Head of caudate nucleus (tissue), 42 donors: ENCODE results near the gene SMIM29.

Experiments used
- DNase-seq, 42 donors: peaks; one replicate each; pipeline versions ENCODE4 v3.0.0 to v3.0.0-alpha.2; 2020 to 2021; ENCODE audit warnings: mixed read lengths in 7 of 42
- intact Hi-C: fragments of 100-400 bp; cut with DNase I; formaldehyde crosslinking; loops from one replicate; pipeline ENCODE4 v1.15.0; 2022

SMIM29 gene

DNA sequence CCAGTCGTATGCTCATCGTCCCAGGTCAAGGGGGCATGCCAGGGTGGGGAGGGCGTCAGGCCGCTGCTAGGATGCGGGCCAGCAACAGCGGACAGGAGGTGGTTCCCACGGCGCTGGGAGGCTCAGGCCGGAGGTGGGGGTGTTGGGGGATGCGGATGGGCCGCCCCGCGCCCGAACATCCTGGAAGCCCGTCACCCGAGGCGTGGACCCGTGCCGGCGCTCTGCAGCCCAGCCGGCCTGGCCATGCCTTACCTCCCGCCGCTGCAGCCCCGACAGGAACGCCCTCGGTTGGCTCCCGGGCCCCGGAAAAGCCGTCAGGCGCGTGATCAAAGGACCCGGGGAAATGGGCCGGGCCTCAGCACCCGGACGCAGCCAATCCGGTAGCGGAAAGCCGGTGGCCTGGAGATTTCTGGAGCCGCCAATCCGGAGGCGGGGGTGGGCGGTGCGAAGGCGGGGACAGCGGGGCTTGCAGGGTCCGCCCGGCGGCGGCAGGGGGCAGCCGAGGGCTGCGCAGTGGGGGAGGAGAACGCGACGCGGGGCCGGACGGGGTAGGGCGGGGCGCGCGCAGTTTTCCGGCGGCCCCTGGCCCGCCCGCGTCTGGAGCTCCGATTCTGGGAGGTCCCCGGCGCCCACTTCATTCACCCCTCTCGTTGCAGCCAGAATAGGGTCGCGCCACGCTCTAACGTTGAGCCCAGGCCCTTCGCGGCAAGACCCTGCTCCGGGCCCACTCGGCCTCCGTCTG lies at the start of gene SMIM29:
Gene SMIM29, minus strand, starts transcription at position 280 of the 742 bp plus-strand sequence. CDS start 1,215 bp downstream, outside the sequence.
- DNase-seq: peak; percentile 92 to 99 (median 98)
- intact Hi-C loops: loop anchor here (1.0 to 5.0 kb wide), 3 partner anchors 25 to 168 kb away; partner anchors contain the start of gene NUDT3

DNA sequence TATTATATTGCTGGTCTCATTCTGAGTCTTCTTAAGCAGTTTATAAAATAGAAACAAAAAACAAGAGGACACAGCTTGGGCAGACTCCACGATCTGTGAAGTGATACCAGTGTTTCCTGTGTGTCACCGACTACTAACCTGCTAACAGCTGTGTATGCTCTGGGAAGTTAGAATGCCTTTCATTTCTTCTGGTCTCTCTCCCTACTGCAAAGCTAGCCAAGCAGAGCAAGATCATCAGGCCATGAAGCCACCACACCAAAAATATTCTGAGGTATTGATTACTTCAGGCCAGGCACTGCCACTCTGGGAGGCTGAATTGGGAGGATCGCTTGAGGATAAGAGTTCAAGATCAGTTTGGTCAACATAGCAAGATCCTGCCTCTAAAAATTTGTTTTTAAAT lies 46.9 kb upstream of the SMIM29 start:
- no peak for DNase-seq
- intact Hi-C loops: no loop called here

DNA sequence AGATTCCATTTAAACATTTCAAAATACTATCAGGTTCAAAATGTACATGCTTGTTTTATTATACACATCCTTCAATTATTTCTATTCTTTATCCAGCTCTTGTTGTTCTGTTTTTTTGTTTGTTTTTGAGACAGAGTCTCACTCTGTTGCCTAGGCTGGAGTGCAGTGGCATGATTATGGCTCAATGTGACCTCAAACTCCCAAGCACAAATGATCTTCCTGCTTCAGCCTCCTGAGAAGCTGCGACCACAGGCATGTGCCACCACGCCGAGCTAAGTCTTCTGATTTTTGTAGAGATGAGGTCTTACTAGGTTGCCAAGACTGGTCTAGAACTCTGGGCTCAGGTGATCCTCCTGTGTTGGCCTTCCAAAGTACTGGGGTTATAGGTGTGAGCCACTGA lies 44.1 kb upstream of the SMIM29 start:
- intact Hi-C loops: no loop called here
- DNase-seq: no peak

DNA sequence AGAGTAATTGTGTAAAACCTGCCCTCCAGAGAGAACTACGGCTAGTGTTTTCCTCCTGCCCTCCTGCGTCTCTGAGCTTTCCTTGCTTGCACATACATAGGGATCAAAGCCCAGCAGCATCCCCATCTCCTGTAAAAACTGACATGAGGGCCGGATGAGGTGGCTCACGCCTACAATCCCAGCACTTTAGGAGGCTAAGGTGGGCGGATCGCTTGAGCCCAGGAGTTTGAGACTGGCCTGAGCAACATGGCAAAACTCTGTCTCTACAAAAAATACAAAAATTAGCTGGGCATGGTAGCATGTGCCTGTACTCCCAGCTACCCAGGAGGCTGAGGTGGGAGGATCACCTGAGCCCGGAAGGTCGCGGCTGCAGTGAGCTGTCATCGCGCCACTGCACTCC lies 40.3 kb upstream of the SMIM29 start:
- DNase-seq: no peak
- intact Hi-C loops: loop anchor here (10.0 kb wide), 1 partner anchor 106 kb away; the partner anchor contains the start of gene NUDT3

DNA sequence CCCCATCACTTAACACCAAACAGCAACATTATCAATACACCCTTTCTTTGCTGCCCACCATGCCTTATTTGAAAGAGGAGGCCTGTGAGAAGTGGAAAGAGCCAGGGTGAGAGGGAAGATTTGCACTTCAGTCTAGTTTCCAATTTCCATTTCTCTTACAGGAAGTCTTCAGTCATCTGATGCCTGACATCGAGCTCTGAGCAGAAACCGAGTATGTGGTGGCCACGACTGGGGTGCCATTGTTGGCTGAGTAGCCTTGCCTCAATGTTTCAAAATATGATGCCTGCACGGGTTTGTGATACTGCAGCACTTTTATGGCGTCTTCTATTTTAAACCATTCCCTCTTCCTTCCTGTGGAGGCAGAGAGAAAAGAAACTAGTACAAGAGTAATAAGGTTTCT lies 39.8 kb upstream of the SMIM29 start:
- intact Hi-C loops: loop anchor here (10.0 kb wide), 1 partner anchor 106 kb away; the partner anchor contains the start of gene NUDT3

DNA sequence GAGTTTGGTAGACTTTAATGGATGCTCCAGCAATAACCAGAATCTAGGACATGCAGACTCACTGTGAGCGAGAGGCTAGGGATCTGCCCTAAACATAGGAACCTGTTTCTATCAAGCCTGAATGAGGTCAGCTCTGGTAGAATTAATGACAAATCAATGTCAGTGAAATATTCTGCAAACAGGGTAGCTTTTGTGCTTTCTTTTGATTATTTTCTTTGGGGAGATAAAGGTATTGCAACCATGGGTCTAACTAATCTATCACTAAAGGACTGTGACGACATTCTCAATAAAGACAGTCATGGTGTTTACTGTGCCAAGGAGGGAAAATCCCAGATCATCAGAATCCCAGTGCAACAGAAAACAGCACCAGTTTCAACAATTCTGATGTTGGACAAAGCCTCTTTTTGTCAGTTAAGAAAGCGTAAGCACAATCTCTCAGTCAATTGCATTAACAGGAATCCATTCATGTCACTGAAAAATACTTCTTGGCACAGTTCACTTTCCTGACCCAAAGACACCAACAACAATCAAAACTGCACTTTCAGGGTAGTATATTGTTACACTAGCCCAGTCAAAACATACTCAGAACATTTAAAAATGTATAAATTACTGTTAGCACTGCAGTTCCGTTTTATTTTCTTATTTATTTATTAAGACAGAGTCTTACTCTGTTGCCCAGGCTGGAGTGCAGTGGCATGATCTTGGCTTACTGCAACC lies 36.8 kb upstream of the SMIM29 start:
- intact Hi-C loops: loop anchor here (10.0 kb wide), 1 partner anchor 109 kb away; the partner anchor contains the start of gene NUDT3
- DNase-seq: peak in 5 of 42 donors; percentile 19 to 54 (median 33)

More for the DNA sequence above, 39.8 kb upstream of the SMIM29 start:
- DNase-seq: peak in 3 of 42 donors; percentile 18 to 56 (median 26)

DNA sequence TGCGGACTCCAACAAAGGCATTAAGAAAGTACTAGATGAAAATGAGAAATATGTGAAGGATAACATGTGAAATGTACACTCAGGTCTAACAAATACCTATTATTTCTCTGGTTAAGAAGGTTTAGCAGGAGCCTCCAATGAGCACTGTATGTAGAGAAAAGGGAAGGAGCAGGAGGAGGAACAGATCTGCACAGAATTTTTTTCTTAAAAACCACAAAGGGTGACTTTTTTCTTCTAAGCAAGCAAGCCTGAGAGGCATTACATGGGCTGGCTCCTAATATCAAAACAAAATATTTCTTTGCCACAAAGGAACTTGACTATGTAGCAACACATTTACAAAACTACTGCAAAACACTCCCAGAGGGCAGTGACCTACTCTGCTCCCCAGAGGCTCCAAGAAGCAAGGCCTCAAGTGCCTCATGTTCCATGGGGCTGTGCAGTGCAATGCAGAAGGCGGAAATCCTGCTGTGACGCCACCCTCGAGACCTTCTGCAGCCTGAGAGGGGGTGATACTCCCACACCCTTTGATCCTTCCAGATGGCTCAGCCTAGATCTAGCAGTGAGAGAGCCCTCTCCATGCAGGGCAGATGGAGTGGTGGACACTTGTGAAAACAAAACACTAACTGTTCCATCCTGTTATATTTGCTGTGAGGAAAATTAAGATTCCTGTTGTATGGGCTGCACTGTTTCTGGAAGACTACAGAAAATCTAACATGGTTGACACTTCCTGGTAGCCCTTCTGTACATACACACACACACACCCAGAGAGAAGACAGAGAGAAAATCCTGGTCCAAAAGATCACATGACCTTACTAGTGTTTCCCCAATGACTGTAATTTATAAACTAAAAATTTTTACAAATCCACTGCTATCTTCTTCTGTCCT lies 36.0 kb upstream of the SMIM29 start:
- intact Hi-C loops: loop anchor here (10.0 kb wide), 1 partner anchor 110 kb away; the partner anchor contains the start of gene NUDT3
- peak; percentile 17 to 81 (median 56) for DNase-seq

DNA sequence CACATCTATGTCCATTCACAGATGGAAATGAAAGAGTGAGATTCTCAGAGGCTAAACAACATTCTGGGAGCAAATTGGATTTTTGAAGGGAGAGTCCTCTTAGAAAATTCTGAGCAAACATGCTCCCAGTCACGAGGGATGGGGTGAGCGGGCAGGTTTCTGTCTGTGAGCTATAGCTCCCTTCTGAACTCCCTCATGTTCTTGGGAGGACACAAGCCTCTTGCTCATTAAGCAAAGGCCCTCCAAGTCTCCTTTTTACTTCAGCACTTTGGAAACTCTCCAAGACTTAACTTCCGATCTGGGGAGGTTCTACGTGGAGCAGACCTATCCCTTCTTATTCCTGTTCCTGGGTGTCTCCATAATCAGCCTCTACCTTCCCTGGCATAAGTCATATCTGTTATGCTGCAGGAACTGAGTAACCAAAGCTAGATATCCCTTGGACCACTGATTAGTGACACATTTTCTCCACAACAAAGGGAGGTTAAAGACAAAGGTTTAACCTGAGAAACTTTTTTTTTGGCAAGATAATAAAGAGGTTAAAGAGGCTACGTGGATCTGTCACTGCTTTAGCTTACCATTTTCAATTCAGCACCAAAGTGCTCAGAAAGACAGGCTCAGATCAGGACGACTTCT lies 33.0 kb upstream of the SMIM29 start:
- no peak for DNase-seq
- intact Hi-C loops: loop anchor here (10.0 kb wide), 1 partner anchor 113 kb away; the partner anchor contains the start of gene NUDT3

DNA sequence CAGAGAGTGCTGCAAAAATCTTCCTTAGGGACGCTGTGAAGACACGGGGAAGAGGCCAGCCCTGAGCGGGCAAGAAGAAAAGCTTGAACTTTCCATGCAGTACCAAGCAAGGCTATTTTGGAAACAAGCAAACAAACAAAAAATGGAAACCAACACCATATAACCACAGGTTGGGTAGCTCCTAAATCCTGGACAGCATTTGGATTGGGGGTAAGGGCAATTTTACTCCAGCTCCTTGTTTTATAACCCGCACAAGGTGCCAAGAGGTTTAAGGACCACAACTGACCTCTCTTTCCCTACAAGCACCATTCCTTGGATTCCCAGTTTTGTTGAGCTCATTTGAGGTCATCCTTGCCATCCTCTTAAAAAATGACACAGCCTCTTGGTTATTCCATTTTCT lies 31.4 kb upstream of the SMIM29 start:
- DNase-seq: no peak
- intact Hi-C loops: loop anchor here (10.0 kb wide), 1 partner anchor 115 kb away; the partner anchor contains the start of gene NUDT3

DNA sequence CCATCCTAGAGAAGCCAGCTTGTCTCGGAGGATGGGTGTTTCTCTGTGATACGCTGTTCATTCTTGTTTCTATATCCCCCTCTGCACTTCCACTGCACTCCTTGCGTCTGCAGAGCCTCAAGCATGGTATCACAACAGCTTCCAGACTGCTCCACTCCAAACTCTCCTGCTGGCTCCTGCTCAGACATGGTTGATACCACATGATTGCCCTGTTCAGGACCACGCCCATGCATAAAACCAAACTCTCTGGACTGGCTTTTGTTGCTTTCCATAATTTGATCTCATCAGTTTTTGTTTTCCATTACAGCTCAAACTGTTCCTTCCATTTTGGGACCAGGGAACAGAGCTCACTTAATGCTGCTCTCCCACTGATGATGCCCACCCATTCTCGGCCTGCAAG lies 30.0 kb upstream of the SMIM29 start:
- no peak for DNase-seq
- intact Hi-C loops: no loop called here

DNA sequence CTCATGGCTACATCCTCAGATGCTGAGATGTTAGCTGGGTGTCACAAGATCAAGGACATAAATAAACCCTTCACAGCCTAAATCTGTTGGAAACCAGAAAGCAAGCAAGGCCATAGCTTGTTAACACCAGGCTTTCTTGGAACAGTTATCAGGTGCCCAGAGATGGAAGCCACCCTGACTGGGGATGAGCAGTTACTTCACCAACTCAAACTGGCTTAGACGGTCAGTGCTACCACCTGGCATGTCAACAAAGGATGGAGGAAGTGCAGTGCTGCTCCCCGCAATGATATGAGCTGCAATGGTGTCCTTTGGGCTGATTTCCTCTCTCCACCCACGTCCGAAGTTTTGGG lies 28.9 kb upstream of the SMIM29 start:
- no peak for DNase-seq
- intact Hi-C loops: no loop called here

DNA sequence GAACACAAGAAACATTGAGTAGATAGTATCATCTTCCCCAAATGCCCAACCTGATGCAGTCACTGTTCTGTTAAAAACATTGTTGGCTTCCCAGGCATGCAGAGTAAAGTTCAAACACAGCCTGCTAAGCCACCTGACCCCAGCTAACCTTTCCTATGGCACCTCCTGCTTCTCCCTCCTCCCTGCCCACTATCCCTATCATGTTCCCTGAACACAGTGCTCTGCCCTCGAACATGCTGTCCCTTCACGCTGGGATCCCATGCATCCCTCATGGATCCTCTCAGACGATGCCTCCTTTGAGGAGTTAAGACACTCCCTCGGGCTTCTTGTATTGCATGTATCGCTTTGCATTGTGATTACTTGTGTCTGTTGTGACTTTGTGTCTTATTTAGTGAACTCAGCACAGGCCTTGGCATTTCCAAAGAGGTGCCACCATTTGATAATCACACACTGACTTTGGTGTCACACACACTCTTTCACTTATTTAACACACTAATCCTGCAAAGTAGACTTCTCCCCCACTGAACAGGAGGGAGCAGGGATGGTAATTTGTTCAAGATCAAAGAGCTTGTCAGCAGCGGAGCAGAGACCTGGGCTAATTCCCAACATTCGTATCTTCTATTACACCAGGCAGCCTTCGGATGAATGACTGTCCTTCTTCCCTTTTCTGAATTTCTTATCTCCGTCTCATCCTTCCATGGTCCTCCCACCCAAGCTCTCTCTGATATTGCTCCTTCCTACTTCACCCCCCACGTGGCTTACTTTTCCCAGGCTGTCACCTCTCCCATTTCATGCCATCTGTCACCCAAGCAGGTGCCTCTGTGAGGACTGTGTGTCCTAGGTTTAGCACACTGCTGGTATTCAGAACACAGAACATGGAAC lies 28.3 kb upstream of the SMIM29 start:
- intact Hi-C loops: no loop called here
- peak in 6 of 42 donors; percentile 15 to 49 (median 33) for DNase-seq

DNA sequence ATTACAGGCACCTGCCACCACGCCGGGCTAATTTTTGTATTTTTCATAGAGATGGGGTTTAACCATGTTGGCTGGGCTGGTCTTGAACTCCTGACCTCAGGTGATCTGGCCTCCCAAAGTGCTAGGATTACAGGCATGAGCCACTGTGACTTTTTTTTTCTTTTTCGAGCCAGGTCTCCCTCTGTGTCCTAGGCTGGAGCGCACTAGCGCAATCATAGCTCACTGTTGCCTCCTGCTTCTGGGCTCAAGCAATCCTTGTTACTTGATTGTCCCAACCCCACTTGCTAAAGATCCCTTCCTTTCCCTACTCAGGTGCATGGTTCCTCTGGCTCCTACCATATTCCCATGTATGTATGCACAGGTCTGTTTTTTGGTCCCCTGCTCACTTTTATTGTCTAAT lies 27.4 kb upstream of the SMIM29 start:
- no peak for DNase-seq
- intact Hi-C loops: no loop called here

DNA sequence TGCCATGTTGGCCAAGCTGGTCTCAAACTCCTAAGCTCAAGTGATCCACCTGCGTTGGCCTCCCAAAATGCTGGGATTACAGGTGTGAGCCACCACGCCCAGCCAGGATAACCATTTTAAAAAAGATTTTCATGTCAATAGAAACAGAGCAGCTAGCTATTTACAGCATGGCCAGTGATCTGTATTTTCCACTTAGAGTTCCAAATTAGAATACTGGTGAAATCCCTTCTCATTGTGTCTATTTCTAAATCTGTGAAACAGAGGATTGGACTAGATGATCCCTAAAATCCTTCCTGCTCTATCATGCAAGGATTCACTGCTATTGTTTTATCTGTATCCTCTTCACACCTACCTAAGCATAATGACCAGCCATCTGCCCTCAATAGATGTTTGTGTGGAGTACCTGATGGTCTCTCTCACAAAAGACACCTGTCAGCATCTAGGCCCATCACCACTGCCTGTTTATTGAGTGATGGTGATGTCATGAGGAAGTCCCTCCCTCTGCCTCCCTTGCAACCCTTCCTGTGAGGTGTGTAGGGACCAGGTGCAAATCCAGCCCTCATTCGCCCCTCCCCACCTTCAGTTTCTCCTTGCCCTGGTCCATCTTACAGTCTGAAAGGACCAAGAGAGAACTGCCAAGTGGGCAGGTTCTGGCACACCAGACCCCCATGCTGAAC lies 26.5 kb upstream of the SMIM29 start:
- intact Hi-C loops: no loop called here

DNA sequence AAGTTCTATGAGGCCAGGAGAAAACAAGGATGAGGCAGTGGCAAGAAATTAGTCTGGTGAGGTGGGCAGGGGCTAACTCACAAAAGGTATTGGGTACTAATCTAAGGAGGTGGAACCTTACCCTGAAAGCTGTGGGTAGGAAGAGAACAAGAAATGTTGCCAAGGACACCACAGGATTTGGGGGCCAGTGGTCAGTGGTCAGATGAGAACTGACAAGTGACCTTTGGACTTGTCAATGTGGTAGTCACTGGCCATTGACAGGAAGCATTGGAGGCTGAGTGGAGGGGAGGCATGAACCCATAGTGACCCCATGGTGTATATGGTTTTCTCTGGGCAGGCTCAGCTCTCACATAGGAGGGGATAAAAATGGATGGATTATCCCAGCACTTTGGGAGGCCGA lies 25.3 kb upstream of the SMIM29 start:
- intact Hi-C loops: no loop called here
- no peak for DNase-seq

More for the DNA sequence above, 26.5 kb upstream of the SMIM29 start:
- DNase-seq: no peak

DNA sequence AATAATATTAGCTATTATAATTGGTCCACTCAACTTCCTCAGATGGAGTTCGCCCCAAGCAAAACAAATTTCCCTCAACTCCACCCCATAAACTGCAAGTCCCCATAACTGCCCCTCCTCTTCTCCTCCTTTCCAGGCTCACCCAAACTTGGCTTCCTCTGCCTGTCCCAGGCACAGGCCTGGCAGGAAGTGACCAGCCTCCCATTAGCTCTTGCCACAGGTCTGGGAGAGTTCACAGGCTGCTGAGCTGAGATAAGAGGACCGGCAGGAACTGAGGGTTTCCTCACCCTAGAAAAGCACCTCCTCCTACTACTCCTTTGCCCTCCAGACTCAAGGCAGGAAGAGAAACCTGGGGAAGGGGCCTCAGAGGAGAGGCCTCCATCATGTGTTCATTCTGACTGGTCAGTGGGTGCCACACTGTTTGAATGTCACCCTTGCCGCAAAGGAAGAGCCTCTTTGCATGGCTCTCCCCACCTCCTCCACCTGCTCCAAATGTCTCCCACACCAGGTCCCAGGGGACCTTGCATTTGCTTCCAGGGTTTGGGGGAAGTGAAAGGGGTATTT lies 24.5 kb upstream of the SMIM29 start:
- intact Hi-C loops: no loop called here
- DNase-seq: no peak
